Ovary (tissue), 3 donors: ENCODE measurements around the gene PLXNA4.

ENCODE experiments used
- CTCF ChIP-seq, 3 donors: fragments of 450-650 bp in 2 of 3; fragments of 200-600 bp in 1 of 3; IDR thresholded peaks; one replicate each; pipeline versions ENCODE4 v1.5.1 to v1.8.0; 2016 to 2022; ENCODE audit warnings: antibody characterized with exemption in 3 of 3, mild to moderate bottlenecking in 1 of 3
- EP300 ChIP-seq: sonication (generic); formaldehyde crosslinking; IDR thresholded peaks from one replicate; pipeline ENCODE4 v1.6.1; 2017; ENCODE audit warnings: antibody characterized with exemption
- POLR2A ChIP-seq: fragments of 450-650 bp; IDR thresholded peaks from one replicate; pipeline ENCODE4 v1.6.1; 2017; ENCODE audit warnings: antibody characterized with exemption, mild to moderate bottlenecking, moderate library complexity
- donor health status: DM: no; HTN: no; CAD: no.

- TF ChIP-seq CTCF (IDR thresholded peaks at IDR 0.05) (no peak), POLR2A (no peak), EP300 (no peak)
Measured at GRCh38 chr7:132509643-132510042, 66.6 kb downstream of the PLXNA4 start.
